Medulla oblongata (tissue), 1 donor: ENCODE results near the gene CAT.

Experiments used
- DNase-seq: peaks from one replicate; pipeline ENCODE4 v3.0.0-alpha.2; 2015; ENCODE audit errors: extremely low spot score

CAT gene

GRCh38 chr11:34425360-34425759 lies 13.4 kb upstream of the CAT start:
- DNase-seq: no peak

GRCh38 chr11:34425867-34426266 lies 12.9 kb upstream of the CAT start:
- DNase-seq: no peak

DNA sequence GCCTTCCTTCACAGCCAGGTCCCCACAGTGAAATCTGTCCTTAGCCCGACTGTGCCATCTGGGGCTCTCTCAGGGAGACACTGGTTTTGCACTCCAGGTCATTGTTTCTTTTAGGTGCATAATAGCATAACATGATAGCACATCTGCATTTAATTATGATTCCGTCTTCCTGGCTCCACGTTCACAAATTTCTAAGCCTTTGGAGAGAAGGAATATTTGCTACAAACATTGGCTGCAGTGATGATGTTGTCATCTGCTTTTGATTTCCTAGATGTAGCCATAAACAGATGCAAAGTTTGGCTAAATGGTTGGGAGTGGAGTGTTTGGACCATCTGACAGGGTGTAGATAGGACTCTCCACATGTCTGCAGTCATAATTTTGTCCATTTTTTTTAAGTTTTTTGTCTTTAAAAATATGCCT lies 12.0 kb upstream of the CAT start:
- no peak for DNase-seq

GRCh38 chr11:34427186-34427805 lies 11.4 kb upstream of the CAT start:
- no peak for DNase-seq

DNA sequence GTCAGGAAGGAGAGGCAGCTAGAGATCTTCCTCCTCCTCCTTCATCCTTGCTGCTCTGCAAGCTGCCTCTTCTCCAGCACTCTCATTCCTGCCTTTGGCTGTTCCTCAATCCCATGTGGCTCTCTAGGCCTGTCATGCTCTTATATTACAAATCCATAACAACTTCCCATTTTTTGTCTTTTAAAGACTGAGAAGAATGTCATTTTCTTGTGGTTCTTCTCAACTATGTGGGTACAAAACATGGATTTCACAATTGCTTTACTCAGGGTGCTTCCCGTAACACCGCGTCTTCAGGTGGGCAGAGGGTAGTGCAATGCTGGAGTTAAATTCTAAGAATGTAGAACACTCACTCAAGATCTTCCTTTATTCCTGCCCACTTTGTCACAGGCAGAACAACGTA lies 6.8 kb upstream of the CAT start:
- no peak for DNase-seq

DNA sequence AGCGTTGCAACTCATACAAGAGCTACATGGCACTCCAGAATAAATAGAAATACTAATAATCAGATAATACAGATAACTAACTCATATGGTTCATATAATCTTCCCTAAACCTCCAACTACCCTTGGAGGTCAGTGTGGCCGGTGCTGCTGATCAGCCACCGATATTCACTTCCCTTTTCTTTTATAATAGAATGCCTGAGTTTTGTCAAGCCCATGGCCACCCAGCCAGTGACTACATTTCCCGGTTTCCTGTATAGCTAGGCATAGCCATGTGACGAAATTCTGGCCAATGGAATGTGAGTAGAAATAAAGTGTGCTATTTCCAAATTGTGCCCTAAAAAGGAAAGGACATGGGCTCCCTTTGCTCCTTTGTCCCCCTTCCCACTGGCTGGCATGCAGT lies 5.9 kb upstream of the CAT start:
- DNase-seq: no peak

GRCh38 chr11:34433899-34434298 lies 4.8 kb upstream of the CAT start:
- no peak for DNase-seq

- no peak for DNase-seq
These were observed 1.3 kb upstream of the CAT start for GRCh38 chr11:34437224-34438125.

- DNase-seq: no peak
These were observed 970 bp downstream of the CAT start for GRCh38 chr11:34439610-34440198.

GRCh38 chr11:34441814-34442213 lies 3.1 kb downstream of the CAT start:
- no peak for DNase-seq

DNA sequence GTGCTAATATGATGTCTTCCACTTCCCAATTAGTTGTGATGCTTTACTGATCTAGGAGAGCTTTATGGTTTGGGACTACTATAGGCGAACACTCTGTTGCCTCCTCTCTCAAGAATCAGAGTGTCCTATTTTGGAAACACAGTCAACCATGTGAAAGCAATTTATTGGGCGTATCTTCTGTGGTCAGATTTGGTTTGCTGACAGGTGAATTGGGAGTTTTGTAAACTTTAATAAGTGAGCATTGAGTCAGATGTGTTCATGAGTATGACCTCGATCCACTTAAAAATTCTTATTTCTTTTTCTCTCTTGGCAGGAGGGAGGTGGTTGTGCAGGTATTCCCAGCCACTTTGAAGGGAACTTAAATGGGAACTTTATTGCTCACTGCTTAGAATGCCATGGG lies 4.4 kb downstream of the CAT start:
- no peak for DNase-seq

DNA sequence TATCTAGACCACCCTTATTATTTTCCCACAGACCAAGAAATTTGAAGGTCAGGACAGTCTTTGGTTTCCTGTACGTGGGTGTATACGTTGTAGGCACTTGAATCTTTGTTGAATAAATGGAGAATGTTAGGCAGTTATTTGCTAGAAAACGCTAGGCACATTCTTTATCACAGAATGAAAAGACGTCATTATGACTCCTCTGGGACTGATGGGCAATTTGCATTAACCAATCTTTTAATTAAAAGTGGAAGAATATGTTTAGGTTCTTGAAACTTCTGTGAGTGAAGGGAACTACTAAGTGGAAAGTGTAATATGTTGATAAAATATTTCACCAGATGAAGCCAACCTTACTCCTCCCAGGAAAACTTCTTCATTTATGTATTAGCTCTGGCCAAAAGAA lies 5.7 kb downstream of the CAT start:
- DNase-seq: no peak

- DNase-seq: no peak
These were observed 7.2 kb downstream of the CAT start for GRCh38 chr11:34445956-34446355.

- no peak for DNase-seq
These were observed 7.7 kb downstream of the CAT start for GRCh38 chr11:34446386-34446785.

DNA sequence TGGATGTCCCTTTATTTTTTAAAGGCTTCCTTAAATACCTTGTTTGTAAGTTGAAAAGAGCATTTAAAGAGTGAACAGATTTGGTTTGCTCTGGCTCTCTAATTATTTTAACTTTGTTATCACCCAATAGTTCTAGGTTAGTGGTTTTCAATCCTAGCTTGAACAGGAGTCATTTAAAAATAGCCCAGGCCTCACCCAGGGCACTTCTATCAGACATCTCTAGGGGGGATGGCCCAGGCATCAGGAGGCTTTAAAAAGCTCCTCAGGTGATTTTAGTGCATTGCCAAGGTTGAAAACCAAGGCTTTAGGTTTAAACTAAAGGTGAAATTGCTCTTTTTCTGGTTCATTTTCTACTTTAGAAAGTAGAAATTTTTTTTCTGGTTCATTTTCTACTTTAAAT lies 8.3 kb downstream of the CAT start:
- no peak for DNase-seq

GRCh38 chr11:34448223-34448994 lies 9.7 kb downstream of the CAT start:
- DNase-seq: no peak

GRCh38 chr11:34449013-34449412 lies 10.3 kb downstream of the CAT start:
- no peak for DNase-seq

DNA sequence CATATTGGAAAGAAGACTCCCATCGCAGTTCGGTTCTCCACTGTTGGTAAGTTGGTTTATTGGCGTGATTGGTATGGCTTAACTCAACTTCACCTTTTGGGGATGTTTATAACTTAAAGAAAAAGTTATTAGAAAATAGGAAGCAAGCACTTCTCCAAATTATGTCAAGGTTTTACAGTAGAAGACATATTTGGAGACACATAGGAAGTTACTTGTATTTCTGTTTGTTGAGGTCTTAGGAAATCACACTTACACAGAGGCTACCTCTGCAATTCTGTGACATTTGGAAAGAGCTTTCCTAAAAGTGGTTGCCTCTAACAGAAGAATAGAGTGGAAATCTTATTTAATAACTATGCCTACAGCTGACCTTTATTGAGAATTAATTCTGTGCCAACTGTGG lies 12.3 kb downstream of the CAT start:
- no peak for DNase-seq

DNA sequence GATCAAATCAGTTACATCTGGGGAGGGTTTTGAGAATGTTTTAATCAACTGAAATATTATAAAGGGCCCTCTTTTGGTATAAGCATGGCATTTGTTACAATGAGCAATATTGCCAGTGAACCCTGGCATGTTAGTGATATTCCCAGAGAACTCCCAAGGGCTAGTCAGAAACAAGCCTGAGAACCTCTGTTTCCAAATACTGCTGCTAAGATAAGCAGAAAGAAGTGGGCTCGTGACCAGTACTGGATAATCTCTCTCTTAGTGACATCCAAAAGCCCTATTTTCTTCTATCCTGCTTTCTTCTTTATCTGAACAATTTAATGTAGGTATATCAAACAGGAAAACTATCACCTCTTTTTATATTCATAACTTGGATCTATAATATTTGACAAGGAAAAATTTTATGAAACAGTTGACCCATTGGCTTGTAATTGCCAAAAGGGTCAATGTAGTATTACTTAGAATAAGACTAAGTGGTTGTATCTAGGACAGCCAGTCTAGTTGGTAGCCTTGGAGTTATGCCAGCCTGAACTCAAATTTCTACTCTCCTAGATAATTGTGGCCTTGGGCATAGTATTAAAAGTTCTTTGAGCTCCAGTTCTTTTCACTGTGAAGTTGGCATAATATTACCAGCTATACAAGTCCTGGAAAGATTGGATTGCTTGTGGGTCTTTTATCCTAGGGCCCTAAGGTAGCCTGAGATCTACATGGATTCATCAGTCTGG lies 15.7 kb downstream of the CAT start:
- no peak for DNase-seq

DNA sequence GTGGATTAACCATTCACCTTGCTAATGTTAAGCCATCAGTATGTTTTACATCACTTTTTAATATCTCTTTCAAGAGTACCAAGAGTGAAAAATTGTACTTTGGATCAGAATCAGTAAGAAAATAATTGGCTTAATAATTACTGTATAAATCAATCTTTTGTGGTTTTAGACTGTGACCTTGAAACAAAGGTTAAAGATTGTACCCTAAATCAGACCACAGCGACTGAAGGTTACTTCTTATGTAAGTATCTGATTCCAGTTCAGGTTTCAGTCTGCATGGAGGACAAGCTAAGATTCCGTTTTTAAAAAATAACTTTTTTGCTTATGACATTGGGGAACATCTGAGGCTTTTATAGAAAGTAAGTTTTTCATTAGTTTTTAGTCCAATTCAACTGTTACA lies 18.9 kb downstream of the CAT start:
- no peak for DNase-seq

GRCh38 chr11:34458525-34458924 lies 19.8 kb downstream of the CAT start:
- DNase-seq: no peak
